Lung (tissue), 12 donors: ENCODE measurements around the gene SLC28A1. TPM values are rescaled to one million over a fixed set of nuclear protein-coding genes. Genes with fewer than 3 reads are reported as not detected.

Experiments used
- ATAC-seq: fragments of 200-7000 bp; cut with Tn5 transposase; one replicate; pipeline ENCODE4 v1.9.1; 2020; ENCODE audit warnings: moderate number of reproducible peaks; ENCODE audit not compliant: insufficient read depth, low FRiP score
- DNase-seq, 3 donors: peaks; one replicate each; pipeline ENCODE4 v3.0.0-alpha.2; 2013 to 2017
- H3K27ac ChIP-seq, 2 donors: one replicate each; pipeline ENCODE4 v1.5.1; 2013; ENCODE audit warnings: mild to moderate bottlenecking in 2 of 2, moderate library complexity in 2 of 2, control low read depth in 1 of 2, inconsistent platforms in 1 of 2, low read depth in 1 of 2, low read length in 1 of 2
- H3K27me3 ChIP-seq, 3 donors: one replicate each; pipeline ENCODE4 v1.5.1; 2013; ENCODE audit warnings: low read length in 2 of 3; ENCODE audit not compliant: control insufficient read depth in 3 of 3, insufficient read depth in 3 of 3
- H3K36me3 ChIP-seq, 4 donors: one replicate each; pipeline ENCODE4 v1.5.1; 2013; ENCODE audit warnings: low read length in 4 of 4, mild to moderate bottlenecking in 1 of 4, moderate library complexity in 1 of 4; ENCODE audit not compliant: control insufficient read depth in 4 of 4, insufficient read depth in 4 of 4
- H3K4me1 ChIP-seq, 5 donors: one replicate each; pipeline ENCODE4 v1.5.1; 2013; ENCODE audit warnings: low read length in 5 of 5, mild to moderate bottlenecking in 2 of 5, moderate library complexity in 1 of 5; ENCODE audit not compliant: control insufficient read depth in 5 of 5, insufficient read depth in 5 of 5
- H3K4me3 ChIP-seq: one replicate; pipeline ENCODE4 v1.5.1; 2013; ENCODE audit warnings: mild to moderate bottlenecking, control low read depth, moderate library complexity
- H3K9ac ChIP-seq, 2 donors: one replicate each; pipeline ENCODE4 v1.5.1; 2013; ENCODE audit warnings: low read length in 2 of 2, control low read depth in 1 of 2; ENCODE audit not compliant: insufficient read depth in 1 of 2
- H3K9me3 ChIP-seq, 4 donors: one replicate each; pipeline ENCODE4 v1.5.1; 2013; ENCODE audit warnings: low read length in 3 of 4, mild to moderate bottlenecking in 1 of 4, moderate library complexity in 1 of 4; ENCODE audit not compliant: control insufficient read depth in 4 of 4, insufficient read depth in 3 of 4
- CTCF ChIP-seq: IDR thresholded peaks from 2 replicates; pipeline ENCODE4 v1.5.1; 2012; ENCODE audit warnings: mild to moderate bottlenecking; ENCODE audit errors: control extremely low read depth, extremely low read depth
- WGBS, 2 donors: extraction: QIAGEN DNeasy Blood & Tissue Kit; methylation state at CpG; one replicate each; pipeline ENCODE4 v1.1.7; 2013; 5-methylcytosine and 5-hydroxymethylcytosine counted together
- polyA plus RNA-seq, 2 donors: library from polyadenylated mRNA; stranded (reverse); fragments of 200-250 nt; gene quantifications; one replicate each; pipeline ENCODE4 v1.2.1, GENCODE V29; 2013
- total RNA-seq, 2 donors: library from RNA; depleted of rRNA in 1 of 2; stranded (reverse); fragments of >200 nt in 1 of 2; gene quantifications; one replicate each; pipeline ENCODE4 v1.2.1, GENCODE V29; 2014 to 2021
- donor health status: control.
- donor health status: control.
- donor health status: Bipolar disorder and iron deficiency.
- donor health status: healthy.
- donor health status: DM: yes; HTN: yes; CAD: no.

SLC28A1 gene
- total and polyA plus RNA-seq, 4 donors = 0.06 TPM; not detected in 3

GRCh38 chr15:84909029-84909428 lies 24.6 kb downstream of the SLC28A1 start:
- Histone ChIP-seq H3K9me3 (no peaks in the 10 kb centered on the region), H3K9ac (no peak overlapping the region), H3K27ac (no peak overlapping the region), H3K4me1 (peaks cover 0 to 27% (median 0%) of the 10 kb centered on the region in 5 donors), H3K4me3 (no peak overlapping the region), H3K27me3 (no peaks in the 10 kb centered on the region), H3K36me3 (no peaks in the 10 kb centered on the region)
- ATAC-seq (no peak), DNase-seq (no peak)
- 94% methylated on average over 3 of the region's 3 CpGs for WGBS, 2 donors
- no peak for TF ChIP-seq CTCF

- Histone ChIP-seq H3K27ac (no peak overlapping the region), H3K27me3 (no peaks in the 10 kb centered on the region), H3K9me3 (no peaks in the 10 kb centered on the region), H3K4me3 (no peak overlapping the region), H3K4me1 (peaks cover 0 to 31% (median 0%) of the 10 kb centered on the region in 5 donors), H3K9ac (no peak overlapping the region), H3K36me3 (no peaks in the 10 kb centered on the region)
- TF ChIP-seq CTCF = no peak
- DNase-seq (no peak), ATAC-seq (no peak)
- WGBS, 2 donors = 87 to 100% methylated on average over 4 of the region's 4 CpGs
Measured at GRCh38 chr15:84909782-84910181, 25.3 kb downstream of the SLC28A1 start.

- TF ChIP-seq CTCF = no peak
- Histone ChIP-seq H3K4me3 (no peak overlapping the region), H3K27ac (no peak overlapping the region), H3K9ac (no peak overlapping the region), H3K4me1 (peaks cover 0 to 25% (median 0%) of the 10 kb centered on the region in 5 donors), H3K27me3 (no peaks in the 10 kb centered on the region), H3K36me3 (no peaks in the 10 kb centered on the region), H3K9me3 (no peaks in the 10 kb centered on the region)
- ATAC-seq = no peak
- 90 to 95% methylated on average over 17 of the region's 17 CpGs for WGBS, 2 donors
- no peak for DNase-seq
Measured at GRCh38 chr15:84910928-84911623, 26.6 kb downstream of the SLC28A1 start.
